Raji (cell line): ENCODE data around the gene METTL24.

Source experiments
- POLR2A ChIP-seq: IDR thresholded peaks from 2 replicates; pipeline ENCODE4 v1.6.1; 2011; ENCODE audit warnings: low read depth, low read length, control low read depth; ENCODE audit not compliant: insufficient read depth

The METTL24 gene

GRCh38 chr6:110368284-110368683 is 10.1 kb upstream of the METTL24 start:
- TF ChIP-seq POLR2A, result no peak

GRCh38 chr6:110367825-110368224 is 9.7 kb upstream of the METTL24 start:
- TF ChIP-seq POLR2A, result no peak

GRCh38 chr6:110366975-110367374 is 8.8 kb upstream of the METTL24 start:
- TF ChIP-seq POLR2A, result no peak

- TF ChIP-seq POLR2A, result no peak
Measured at GRCh38 chr6:110366256-110366655, 8.1 kb upstream of the METTL24 start.

GRCh38 chr6:110364364-110365105 is 6.4 kb upstream of the METTL24 start:
- TF ChIP-seq POLR2A, result no peak

GRCh38 chr6:110363748-110364147 is 5.6 kb upstream of the METTL24 start:
- no peak for TF ChIP-seq POLR2A

- no peak for TF ChIP-seq POLR2A
Measured at GRCh38 chr6:110360676-110361075, 2.5 kb upstream of the METTL24 start.

- TF ChIP-seq POLR2A, result no peak
Measured at GRCh38 chr6:110359556-110359955, 1.4 kb upstream of the METTL24 start.

GRCh38 chr6:110358553-110359160 is 508 bp upstream of the METTL24 start:
- TF ChIP-seq POLR2A, result no peak

GRCh38 chr6:110357298-110357663 is 868 bp downstream of the METTL24 start:
- TF ChIP-seq POLR2A, result no peak

- no peak for TF ChIP-seq POLR2A
Measured at GRCh38 chr6:110356778-110357177, 1.4 kb downstream of the METTL24 start.

- TF ChIP-seq POLR2A, result no peak
Measured at GRCh38 chr6:110355727-110356126, 2.4 kb downstream of the METTL24 start.

GRCh38 chr6:110355022-110355421 is 3.1 kb downstream of the METTL24 start:
- TF ChIP-seq POLR2A, result no peak

GRCh38 chr6:110354153-110354552 is 4.0 kb downstream of the METTL24 start:
- no peak for TF ChIP-seq POLR2A

GRCh38 chr6:110353457-110354001 is 4.6 kb downstream of the METTL24 start:
- TF ChIP-seq POLR2A, result no peak

- TF ChIP-seq POLR2A, result no peak
Measured at GRCh38 chr6:110352563-110353262, 5.4 kb downstream of the METTL24 start.
